Measurements from ENCODE around the gene DCDC2C. TPM values are rescaled to one million over a fixed set of nuclear protein-coding genes. Genes with fewer than 3 reads are reported as not detected.

DCDC2C gene
- total and polyA plus RNA-seq, 2 of the 4 experiments (the other 2 are of a cell fraction), result not detected

- H3K36me3 ChIP-seq (ENCODE audit: control insufficient read depth, insufficient read depth, low read length), result no peaks in the 10 kb centered on the region
- no peak overlapping the region for H4K5ac ChIP-seq (ENCODE audit: low read depth, low read length)
- H3K14ac ChIP-seq (replicated peaks; ENCODE audit: low read depth, low read length), result no peak overlapping the region
- H3K27ac ChIP-seq (ENCODE audit: insufficient read depth, low read length), result no peak overlapping the region
- H2AK9ac ChIP-seq (replicated peaks; ENCODE audit: low read depth, low read length, poor library complexity), result no peak overlapping the region
- no peak overlapping the region for H2BK120ac ChIP-seq (ENCODE audit: low read depth, low read length)
- no peak overlapping the region for H3K4me2 ChIP-seq (ENCODE audit: low read depth, low read length)
- no peaks in the 10 kb centered on the region for H3K79me1 ChIP-seq (ENCODE audit: low read depth in 1 of 2, low read length in 2 of 2)
- H4K8ac ChIP-seq (ENCODE audit: low read depth in 2 of 2, low read length in 2 of 2), result no peak overlapping the region
- H3K23ac ChIP-seq (ENCODE audit: low read depth, low read length), result no peak overlapping the region
- WGBS, 2 experiments (ENCODE audit: extremely low coverage in 2 of 2, insufficient read length in 1 of 2), result 71% methylated on average over 1 of the region's 10 CpGs; no CpG with 5 or more reads in 1 of the 2 experiments
- H2BK5ac ChIP-seq (ENCODE audit: low read depth, low read length, poor library complexity, severe bottlenecking), result no peak overlapping the region
- H3K4me1 ChIP-seq (ENCODE audit: control insufficient read depth, insufficient read depth, low read length), result no peaks in the 10 kb centered on the region; the same call in 1 of the 2 replicates
- H3K9me3 ChIP-seq (ENCODE audit: control insufficient read depth, insufficient read depth, low read length), result no peaks in the 10 kb centered on the region
- intact Hi-C loops (cut with micrococcal nuclease) (no loop called here), in situ Hi-C loops (cut with MboI; ENCODE audit: low sequenced_read_pairs) (no loop called here), dilution Hi-C loops (cut with HindIII; ENCODE audit: low sequenced_read_pairs, unreplicated experiment) (no loop called here)
- BruUV-seq (replicated peaks), result no TSS peak
- no peak overlapping the region for H2BK15ac ChIP-seq (ENCODE audit: low read depth, low read length)
- ATAC-seq (ENCODE audit: low read depth) (no peak), DNase-seq (no peak)
- no peak overlapping the region for H3K56ac ChIP-seq (ENCODE audit: extremely low read depth, insufficient read depth, low read length)
- H3K4ac ChIP-seq (ENCODE audit: low read depth, low read length), result no peak overlapping the region
- TF ChIP-seq CHD1 (IDR thresholded peaks at IDR 0.05; ENCODE audit: low read depth, low read length) (no peak), RFX5 (IDR thresholded peaks at IDR 0.05; ENCODE audit: low read depth, low read length) (no peak), POLR2A (IDR thresholded peaks at IDR 0.05; ENCODE audit: low read depth, low read length) (no peak), RCOR1 (IDR thresholded peaks at IDR 0.05; ENCODE audit: insufficient replicate concordance, low read length) (no peak), RAD21 (IDR thresholded peaks at IDR 0.05; ENCODE audit: low read length) (no peak), MXI1 (IDR thresholded peaks at IDR 0.05; ENCODE audit: borderline replicate concordance, low read depth, low read length) (no peak), MAFK (IDR thresholded peaks at IDR 0.05; ENCODE audit: low read depth, low read length) (no peak), SMC3 (IDR thresholded peaks at IDR 0.05; ENCODE audit: low read depth, low read length) (no peak), FOS (IDR thresholded peaks at IDR 0.05; ENCODE audit: low read depth, low read length) (no peak)
- TF ChIP-seq, protein P1, sequence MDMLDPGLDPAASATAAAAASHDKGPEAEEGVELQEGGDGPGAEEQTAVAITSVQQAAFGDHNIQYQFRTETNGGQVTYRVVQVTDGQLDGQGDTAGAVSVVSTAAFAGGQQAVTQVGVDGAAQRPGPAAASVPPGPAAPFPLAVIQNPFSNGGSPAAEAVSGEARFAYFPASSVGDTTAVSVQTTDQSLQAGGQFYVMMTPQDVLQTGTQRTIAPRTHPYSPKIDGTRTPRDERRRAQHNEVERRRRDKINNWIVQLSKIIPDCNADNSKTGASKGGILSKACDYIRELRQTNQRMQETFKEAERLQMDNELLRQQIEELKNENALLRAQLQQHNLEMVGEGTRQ (IDR thresholded peaks at IDR 0.05; ENCODE audit: low read depth, low read length), result no peak
- TF ChIP-seq, protein P2, sequence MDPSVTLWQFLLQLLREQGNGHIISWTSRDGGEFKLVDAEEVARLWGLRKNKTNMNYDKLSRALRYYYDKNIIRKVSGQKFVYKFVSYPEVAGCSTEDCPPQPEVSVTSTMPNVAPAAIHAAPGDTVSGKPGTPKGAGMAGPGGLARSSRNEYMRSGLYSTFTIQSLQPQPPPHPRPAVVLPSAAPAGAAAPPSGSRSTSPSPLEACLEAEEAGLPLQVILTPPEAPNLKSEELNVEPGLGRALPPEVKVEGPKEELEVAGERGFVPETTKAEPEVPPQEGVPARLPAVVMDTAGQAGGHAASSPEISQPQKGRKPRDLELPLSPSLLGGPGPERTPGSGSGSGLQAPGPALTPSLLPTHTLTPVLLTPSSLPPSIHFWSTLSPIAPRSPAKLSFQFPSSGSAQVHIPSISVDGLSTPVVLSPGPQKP (IDR thresholded peaks at IDR 0.05; ENCODE audit: borderline replicate concordance, low read depth, low read length), result no peak
- no peaks in the 10 kb centered on the region for H3K27me3 ChIP-seq (ENCODE audit: control insufficient read depth, insufficient read depth, low read length)
- H3K18ac ChIP-seq (ENCODE audit: low read depth, low read length), result no peak overlapping the region
- peak overlapping the region; percentile 49 for H2AFZ ChIP-seq (replicated peaks; ENCODE audit: low read length, poor library complexity)
- H3K9me1 ChIP-seq (ENCODE audit: insufficient read depth, low read length), result no peaks in the 10 kb centered on the region
- ChIA-PET CTCF (interaction anchor here (1.0 kb wide), 1 partner anchor 8 kb away, joined by 3 read pairs; no protein-coding TSS in a partner anchor), POLR2A (ENCODE audit: unreplicated experiment) (no interaction called here)
- no peaks in the 10 kb centered on the region for H4K20me1 ChIP-seq (ENCODE audit: insufficient read depth, low read length)
- H2BK20ac ChIP-seq (ENCODE audit: low read depth, low read length), result no peak overlapping the region
- H3K9ac ChIP-seq (ENCODE audit: low read depth, low read length), result no peak overlapping the region
- H2AK5ac ChIP-seq (ENCODE audit: low read depth, low read length), result no peak overlapping the region
- no peak overlapping the region for H4K91ac ChIP-seq (ENCODE audit: insufficient read depth, low read depth, low read length)
- H3K4me3 ChIP-seq (ENCODE audit: insufficient read depth, low read depth, low read length), result no peak overlapping the region
Observed at GRCh38 chr2:3776311-3776710, 72.9 kb downstream of the DCDC2C start.
